Iris pigment epithelial cell (primary cell): Measurements from ENCODE around the gene DUOXA2.

Source experiments
- DNase-seq: peaks from one replicate; pipeline ENCODE4 v3.0.0-alpha.2; 2011; ENCODE audit warnings: low read depth

Gene DUOXA2

DNA sequence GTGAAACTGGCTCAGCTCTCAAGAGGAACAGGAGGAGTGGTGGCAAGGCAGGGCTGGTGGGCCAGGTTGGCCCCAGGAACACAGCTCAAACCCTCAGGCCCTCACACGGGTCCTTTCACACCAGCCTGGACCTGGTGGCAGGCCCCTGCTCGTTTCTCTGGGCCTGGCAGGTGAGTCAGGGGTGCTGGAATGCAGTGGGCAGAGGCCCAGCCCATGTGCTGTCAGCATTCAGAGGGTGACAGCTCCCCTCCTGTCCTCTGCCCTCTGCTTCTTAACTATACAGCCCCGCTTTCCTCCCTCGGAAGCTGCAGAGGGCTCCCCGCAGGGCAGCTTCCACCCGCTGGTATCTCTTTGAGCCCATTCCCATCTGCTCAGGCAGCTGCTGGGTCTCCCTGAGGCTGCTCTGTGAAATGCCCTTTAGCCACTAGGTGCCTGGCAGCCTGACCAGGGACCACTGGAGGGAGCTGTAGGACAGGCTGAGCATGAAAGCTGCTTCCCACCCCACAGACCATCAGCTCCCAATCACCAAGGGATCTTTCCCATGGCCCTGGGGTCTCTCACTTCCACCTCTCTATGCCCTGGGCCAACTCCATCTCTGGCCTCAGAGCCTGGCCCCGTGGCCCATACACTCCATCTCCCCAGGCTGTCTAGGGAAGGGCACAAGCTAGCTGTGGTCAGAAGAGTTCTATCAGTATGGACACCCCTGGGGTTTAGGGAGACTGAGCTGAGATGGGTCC is 48.8 kb downstream of the DUOXA2 start:
- peak; percentile 80 for DNase-seq

DNA sequence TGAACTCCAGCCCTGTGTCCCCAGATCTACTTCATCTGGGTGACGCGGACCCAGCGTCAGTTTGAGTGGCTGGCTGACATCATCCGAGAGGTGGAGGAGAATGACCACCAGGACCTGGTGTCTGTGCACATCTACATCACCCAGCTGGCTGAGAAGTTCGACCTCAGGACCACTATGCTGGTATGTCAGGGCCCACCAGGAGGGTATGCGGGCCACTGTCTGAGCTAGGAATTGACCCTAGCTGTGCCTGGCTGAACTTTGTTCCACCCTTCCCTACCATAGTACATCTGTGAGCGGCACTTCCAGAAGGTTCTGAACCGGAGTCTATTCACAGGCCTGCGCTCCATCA is 49.4 kb downstream of the DUOXA2 start:
- no peak for DNase-seq

GRCh38 chr15:45164914-45165313 is 50.8 kb downstream of the DUOXA2 start:
- no peak for DNase-seq

DNA sequence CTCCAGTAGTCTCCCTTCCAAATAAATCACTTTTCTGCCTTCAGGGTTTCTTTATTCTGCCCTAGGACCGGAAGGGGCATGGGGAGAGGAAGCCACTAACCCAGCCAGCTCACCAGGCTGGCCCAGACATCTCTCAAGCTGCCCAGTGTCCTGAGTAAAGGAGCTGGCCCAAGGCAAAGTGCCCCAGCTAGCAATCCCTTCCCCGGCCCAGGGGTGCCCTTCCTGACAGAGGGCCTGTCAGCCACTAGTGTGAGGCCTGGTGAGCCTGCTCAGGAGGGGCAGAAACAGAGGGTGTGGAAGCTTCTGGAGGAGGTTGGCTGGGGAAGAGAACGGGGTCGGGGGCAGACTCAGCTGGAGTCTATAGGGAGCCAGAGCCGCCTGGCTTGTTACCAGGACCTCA is 51.4 kb downstream of the DUOXA2 start:
- no peak for DNase-seq

DNA sequence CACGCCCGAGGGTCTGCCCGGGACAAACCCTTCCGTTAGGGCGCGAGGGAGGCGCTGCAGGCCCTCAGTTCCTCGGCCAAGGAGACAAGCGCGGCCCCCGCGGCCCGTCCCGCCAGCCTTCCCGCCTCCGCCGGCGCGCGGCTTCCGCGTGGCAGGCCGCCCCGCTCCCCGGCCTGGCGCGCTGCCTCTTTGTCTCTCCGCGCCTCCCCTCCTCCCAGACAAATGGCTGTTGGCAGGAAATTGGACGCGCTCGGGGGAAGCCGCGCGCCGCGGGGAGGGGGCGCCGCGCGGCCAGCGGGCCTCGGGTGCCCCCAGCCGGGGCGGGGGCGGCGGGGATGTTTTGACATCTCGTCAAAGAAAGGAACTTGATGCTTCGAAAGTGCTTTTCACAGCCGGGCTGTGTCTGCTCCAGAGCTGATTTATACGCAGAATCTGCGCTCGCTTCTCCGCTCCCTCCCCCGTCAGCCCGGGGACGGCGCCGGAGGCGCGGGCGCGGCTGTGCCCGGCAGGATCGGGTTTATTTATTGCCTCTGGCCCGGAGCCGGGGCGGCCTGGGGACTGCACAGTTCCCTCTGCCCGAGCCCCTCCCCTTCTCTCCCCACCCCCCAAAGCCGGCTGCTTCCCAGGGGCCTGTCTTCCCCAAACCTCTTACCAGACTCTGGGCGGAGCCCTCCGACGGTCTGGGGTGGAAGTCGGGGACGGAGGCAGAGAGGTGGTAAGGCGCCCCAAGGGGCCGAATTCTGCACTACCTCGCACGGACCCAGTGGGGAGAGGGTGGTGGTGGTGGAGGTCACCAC is 52.9 kb downstream of the DUOXA2 start:
- peak; percentile 87 for DNase-seq

DNA sequence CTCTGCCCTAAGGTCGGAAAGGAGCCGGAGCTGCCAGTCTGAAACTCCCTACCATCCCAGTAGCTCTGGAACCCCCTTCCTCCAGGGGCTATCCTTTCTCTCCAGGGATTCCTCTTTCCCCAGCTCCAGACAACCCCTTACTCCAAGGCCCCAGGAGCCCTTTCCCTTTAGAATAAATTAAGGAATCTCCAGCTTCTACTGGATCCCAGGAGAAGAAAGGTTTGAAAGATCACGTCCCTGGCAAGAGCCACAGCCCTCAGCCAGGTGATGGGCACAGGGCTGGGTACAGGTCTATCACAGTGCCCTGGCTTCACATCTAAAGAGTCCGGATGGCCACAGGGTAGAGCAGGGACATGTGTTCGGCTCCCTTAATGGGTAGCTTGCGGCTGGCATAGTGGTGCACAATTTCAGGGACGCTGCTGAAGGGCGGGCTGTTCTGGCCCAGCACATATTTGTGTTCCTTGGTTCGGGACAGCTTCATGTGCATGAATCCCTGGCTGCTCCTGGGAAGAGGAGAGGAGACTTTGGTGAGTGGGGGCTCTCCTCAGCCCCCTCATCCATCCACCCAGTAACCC is 53.6 kb downstream of the DUOXA2 start:
- no peak for DNase-seq
